ENCODE data around the gene ZDHHC6. TPM values are rescaled to one million over a fixed set of nuclear protein-coding genes. Genes with fewer than 3 reads are reported as not detected.

The ZDHHC6 gene, protein sequence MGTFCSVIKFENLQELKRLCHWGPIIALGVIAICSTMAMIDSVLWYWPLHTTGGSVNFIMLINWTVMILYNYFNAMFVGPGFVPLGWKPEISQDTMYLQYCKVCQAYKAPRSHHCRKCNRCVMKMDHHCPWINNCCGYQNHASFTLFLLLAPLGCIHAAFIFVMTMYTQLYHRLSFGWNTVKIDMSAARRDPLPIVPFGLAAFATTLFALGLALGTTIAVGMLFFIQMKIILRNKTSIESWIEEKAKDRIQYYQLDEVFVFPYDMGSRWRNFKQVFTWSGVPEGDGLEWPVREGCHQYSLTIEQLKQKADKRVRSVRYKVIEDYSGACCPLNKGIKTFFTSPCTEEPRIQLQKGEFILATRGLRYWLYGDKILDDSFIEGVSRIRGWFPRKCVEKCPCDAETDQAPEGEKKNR
- total RNA-seq, result 32.4 and 34.0 TPM in 2 replicates

GRCh38 chr10:112446855-112447619, at the start of gene ZDHHC6, which contains the start of gene VTI1A:
TSS of gene ZDHHC6 (minus strand) at chr10:112446914. CDS start at chr10:112445436, 1,478 bp downstream.
TSS of gene VTI1A (plus strand) at chr10:112447215. CDS start at chr10:112447374, 159 bp downstream.

Other genes with a start within 250 kb of the ZDHHC6 start
- gene TECTB, start 163.5 kb downstream of the ZDHHC6 start, total RNA-seq, result not detected in 2 replicates
- gene ACSL5, start 72.8 kb downstream of the ZDHHC6 start, total RNA-seq, result 0.22 and 0.50 TPM in 2 replicates
- 43.4 and 45.6 TPM in 2 replicates for gene VTI1A, start 301 bp upstream of the ZDHHC6 start, total RNA-seq

All from uterine smooth muscle cell (primary cell).